Activated T-helper 1 cell treated with anti-CD3 and anti-CD28 coated beads, Interleukin-12 subunit alpha, Interleukin-12 subunit beta, Interleukin-2, Interleukin-4 antibody, amounts not matched to agents 30 ng/mL and 10 ng/mL and 1 ng/mL, durations not matched to agents 14 hours and 24 hours and 36 hours (primary cell): ENCODE data around the gene SYT7. TPM values are rescaled to one million over a fixed set of nuclear protein-coding genes. Genes with fewer than 3 reads are reported as not detected.

Experiments
- DNase-seq: peaks from one replicate; pipeline ENCODE4 v3.0.0; 2021; ENCODE audit warnings: low spot score
- H3K27ac Mint-ChIP-seq: one replicate; pipeline ENCODE4 v1.8.0; 2021; ENCODE audit warnings: mild to moderate bottlenecking, mixed read lengths
- H3K27me3 Mint-ChIP-seq: one replicate; pipeline ENCODE4 v1.8.0; 2022; ENCODE audit warnings: mild to moderate bottlenecking, moderate library complexity, mixed read lengths; ENCODE audit not compliant: insufficient read depth
- H3K36me3 Mint-ChIP-seq: one replicate; pipeline ENCODE4 v1.8.0; 2021; ENCODE audit warnings: low read depth, mixed read lengths
- H3K4me1 Mint-ChIP-seq: one replicate; pipeline ENCODE4 v1.8.0; 2021; ENCODE audit warnings: low read depth, mixed read lengths
- H3K4me3 Mint-ChIP-seq: one replicate; pipeline ENCODE4 v1.8.0; 2021; ENCODE audit warnings: mild to moderate bottlenecking, moderate library complexity, mixed read lengths
- H3K9me3 Mint-ChIP-seq: one replicate; pipeline ENCODE4 v1.8.0; 2021; ENCODE audit warnings: mixed read lengths
- intact Hi-C: fragments of 100-400 bp; cut with micrococcal nuclease; formaldehyde crosslinking; loops from one replicate; pipeline ENCODE4 v1.15.1; 2024
- total RNA-seq: library from RNA; stranded (reverse); gene quantifications from 2 replicates; pipeline ENCODE4 v1.2.3, GENCODE V29; 2022

The SYT7 gene
- total RNA-seq, 1 donor from 2014 or later = 0.44 TPM

DNA sequence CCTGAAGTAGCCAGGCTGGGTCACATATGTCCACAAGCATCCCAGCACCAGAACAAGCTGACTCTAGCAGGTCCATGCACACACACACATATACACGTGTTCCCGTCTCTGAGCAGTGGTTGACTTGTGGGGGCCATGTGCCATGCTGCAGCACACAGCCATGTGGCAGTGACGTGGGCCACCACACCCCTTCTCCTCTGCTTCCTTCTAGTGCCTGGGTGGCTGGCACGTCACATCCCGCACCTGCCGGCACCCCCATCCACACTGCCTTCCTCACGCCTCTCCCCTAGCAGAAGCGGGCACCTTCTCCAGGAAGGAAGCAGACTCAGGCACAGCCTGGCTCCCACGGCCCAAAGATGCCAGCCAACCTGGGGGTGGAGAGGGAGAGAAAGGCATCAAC, 9.5 kb downstream of the SYT7 start:
- H3K4me3 Mint-ChIP-seq = no peak overlapping the region
- H3K27me3 Mint-ChIP-seq = peaks cover 13% of the 10 kb centered on the region
- no peaks in the 10 kb centered on the region for H3K9me3 Mint-ChIP-seq
- no peaks in the 10 kb centered on the region for H3K4me1 Mint-ChIP-seq
- intact Hi-C loops = no loop called here
- no peak overlapping the region for H3K27ac Mint-ChIP-seq
- DNase-seq = no peak
- no peaks in the 10 kb centered on the region for H3K36me3 Mint-ChIP-seq

DNA sequence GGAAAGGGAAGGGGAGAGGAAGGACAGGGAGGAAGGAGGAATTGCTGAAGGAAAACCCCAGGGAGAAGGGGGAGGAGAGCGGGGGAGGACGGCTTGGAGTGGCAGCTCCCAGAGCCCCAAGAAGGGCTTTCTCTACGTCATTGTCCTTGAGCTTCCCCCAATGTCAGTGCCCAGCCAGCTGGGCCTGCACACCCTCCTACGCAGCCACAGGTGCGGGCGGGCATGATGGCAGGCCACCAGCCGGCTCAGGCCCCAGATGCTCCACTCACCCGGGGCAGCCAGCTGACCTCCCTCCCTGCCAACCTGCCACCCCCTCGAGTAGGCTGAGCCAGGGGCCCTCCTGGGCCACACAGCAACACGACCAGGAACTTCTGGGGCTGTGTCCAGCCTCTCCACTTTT, 11.2 kb downstream of the SYT7 start:
- Mint-ChIP-seq H3K36me3 (no peaks in the 10 kb centered on the region), H3K4me1 (no peaks in the 10 kb centered on the region), H3K9me3 (no peaks in the 10 kb centered on the region), H3K27ac (no peak overlapping the region), H3K4me3 (no peak overlapping the region), H3K27me3 (peaks cover 17% of the 10 kb centered on the region)
- intact Hi-C loops = no loop called here
- DNase-seq = no peak

DNA sequence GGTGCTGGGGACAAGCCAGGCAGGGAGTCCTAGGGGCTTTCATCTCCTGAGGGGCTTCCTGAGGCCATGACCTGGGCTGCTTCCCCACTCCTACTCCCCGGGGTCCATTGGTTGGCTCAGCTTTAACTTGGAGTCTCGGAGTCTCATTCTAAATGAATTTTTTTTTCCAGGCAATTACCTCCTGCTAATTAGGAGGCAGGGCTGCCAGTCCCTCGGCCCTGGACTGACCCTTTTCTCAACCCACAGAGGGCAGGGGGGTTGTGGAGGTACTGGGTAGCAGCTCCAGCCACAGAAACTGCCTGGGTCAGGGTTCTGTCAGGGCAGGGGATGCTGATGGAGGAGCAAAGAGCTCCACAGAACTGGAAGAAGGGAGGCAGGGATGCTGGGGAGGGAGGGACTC, 11.9 kb downstream of the SYT7 start:
- Mint-ChIP-seq H3K4me1 (no peaks in the 10 kb centered on the region), H3K27me3 (peaks cover 17% of the 10 kb centered on the region), H3K9me3 (no peaks in the 10 kb centered on the region), H3K36me3 (no peaks in the 10 kb centered on the region), H3K27ac (no peak overlapping the region), H3K4me3 (no peak overlapping the region)
- intact Hi-C loops = no loop called here
- DNase-seq = no peak

DNA sequence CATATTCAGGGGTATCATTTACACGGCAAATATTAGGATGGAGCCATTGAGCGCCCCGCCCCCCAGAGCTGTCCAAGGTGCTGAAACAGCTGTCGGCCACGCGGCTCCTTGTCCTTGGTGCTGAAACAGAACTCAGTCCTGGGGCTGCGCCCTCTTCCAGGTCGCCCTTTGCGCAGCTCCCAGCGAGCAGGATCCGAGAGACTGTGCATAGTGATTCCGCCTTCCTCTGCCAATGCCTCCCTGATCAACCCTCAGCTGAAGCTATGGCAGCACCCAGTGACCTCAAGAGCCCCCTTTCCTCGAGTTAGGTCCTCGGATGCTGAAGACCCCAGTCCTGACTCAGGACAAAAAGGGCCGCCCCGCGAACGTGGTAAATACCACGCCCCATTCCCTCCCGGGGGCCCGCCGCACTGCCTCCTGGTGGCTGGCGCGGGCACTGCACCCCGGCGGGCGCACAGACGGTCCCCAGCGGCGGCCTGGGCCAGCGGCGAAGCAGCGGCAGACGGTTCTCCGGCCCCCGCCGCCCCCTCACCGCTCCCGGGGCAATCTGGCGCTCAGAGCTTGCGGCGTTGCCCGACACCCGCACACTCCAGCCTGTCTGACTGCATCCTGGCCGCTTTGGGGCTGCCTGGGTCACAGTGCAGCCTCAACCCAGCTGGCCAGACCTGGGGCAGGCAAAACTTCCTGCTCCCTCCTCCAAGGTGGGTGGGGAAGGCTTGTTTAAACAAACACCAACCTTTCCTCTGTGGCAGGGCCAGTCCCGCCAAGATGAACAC, 13.4 kb downstream of the SYT7 start:
- Mint-ChIP-seq H3K4me1 (no peaks in the 10 kb centered on the region), H3K27me3 (peaks cover 17% of the 10 kb centered on the region), H3K36me3 (no peaks in the 10 kb centered on the region), H3K4me3 (no peak overlapping the region), H3K9me3 (no peaks in the 10 kb centered on the region), H3K27ac (no peak overlapping the region)
- intact Hi-C loops = no loop called here
- DNase-seq = peak; percentile 54

- Mint-ChIP-seq H3K27me3 (peaks cover 17% of the 10 kb centered on the region), H3K36me3 (no peaks in the 10 kb centered on the region), H3K4me3 (no peak overlapping the region), H3K4me1 (no peaks in the 10 kb centered on the region), H3K9me3 (no peaks in the 10 kb centered on the region), H3K27ac (no peak overlapping the region)
- DNase-seq = no peak
- intact Hi-C loops = no loop called here
These were observed 15.8 kb downstream of the SYT7 start for GRCh38 chr11:61564936-61565696.

GRCh38 chr11:61560751-61561150, 20.1 kb downstream of the SYT7 start:
- no peak for DNase-seq
- no peaks in the 10 kb centered on the region for H3K9me3 Mint-ChIP-seq
- H3K27me3 Mint-ChIP-seq = peaks cover 26% of the 10 kb centered on the region
- no peak overlapping the region for H3K4me3 Mint-ChIP-seq
- H3K27ac Mint-ChIP-seq = no peak overlapping the region
- no peaks in the 10 kb centered on the region for H3K4me1 Mint-ChIP-seq
- H3K36me3 Mint-ChIP-seq = no peaks in the 10 kb centered on the region
- intact Hi-C loops = no loop called here

DNA sequence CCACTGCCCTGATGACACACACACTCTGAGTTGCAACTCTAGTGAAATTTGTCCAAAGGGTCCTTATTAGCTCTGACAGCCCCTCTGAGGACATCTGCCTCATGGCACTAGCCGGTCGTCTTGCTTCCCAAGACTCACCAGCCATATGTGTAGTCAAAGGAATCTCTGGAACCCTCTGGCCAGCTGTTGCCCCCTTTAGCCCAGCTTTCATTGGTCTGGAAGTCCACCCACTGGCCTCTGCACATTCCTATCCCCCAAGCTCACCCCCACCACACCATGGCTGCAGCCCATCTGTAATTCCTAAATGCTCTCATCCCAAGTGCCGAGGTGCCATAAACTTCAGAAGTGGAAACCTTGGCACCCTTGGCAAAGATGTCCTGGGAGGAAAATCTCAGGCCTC, 24.3 kb downstream of the SYT7 start:
- H3K36me3 Mint-ChIP-seq = no peaks in the 10 kb centered on the region
- no peak overlapping the region for H3K27ac Mint-ChIP-seq
- intact Hi-C loops = no loop called here
- no peaks in the 10 kb centered on the region for H3K9me3 Mint-ChIP-seq
- no peak overlapping the region for H3K4me3 Mint-ChIP-seq
- no peak for DNase-seq
- peaks cover 43% of the 10 kb centered on the region for H3K27me3 Mint-ChIP-seq
- H3K4me1 Mint-ChIP-seq = peaks cover 5% of the 10 kb centered on the region

DNA sequence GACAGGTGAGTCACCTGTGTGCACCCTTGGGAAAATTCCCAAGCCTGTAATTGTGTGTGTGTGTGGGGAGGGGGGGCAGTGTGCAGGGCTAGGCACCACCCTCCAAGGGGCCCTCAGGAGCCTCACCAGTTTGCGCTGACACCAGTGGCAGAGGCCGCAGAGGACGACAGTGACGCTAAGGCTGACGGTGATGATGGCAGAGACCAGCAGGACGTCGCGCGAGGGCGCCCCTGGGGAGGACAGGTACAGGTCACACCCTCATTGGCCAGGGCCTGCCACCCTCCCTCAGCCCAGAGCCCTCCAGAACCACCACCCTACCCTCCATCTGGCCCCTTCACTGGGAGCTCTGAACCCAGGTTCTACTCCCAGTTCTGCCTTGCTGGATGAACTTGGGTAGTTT, 24.9 kb downstream of the SYT7 start:
- Mint-ChIP-seq H3K36me3 (no peaks in the 10 kb centered on the region), H3K9me3 (no peaks in the 10 kb centered on the region), H3K4me3 (no peak overlapping the region), H3K4me1 (peaks cover 5% of the 10 kb centered on the region), H3K27ac (no peak overlapping the region), H3K27me3 (peaks cover 43% of the 10 kb centered on the region)
- intact Hi-C loops = no loop called here
- no peak for DNase-seq

- Mint-ChIP-seq H3K4me3 (no peak overlapping the region), H3K9me3 (no peaks in the 10 kb centered on the region), H3K27ac (no peak overlapping the region), H3K27me3 (peaks cover 43% of the 10 kb centered on the region), H3K4me1 (peaks cover 5% of the 10 kb centered on the region), H3K36me3 (no peaks in the 10 kb centered on the region)
- intact Hi-C loops = no loop called here
- DNase-seq = no peak
These were observed 25.6 kb downstream of the SYT7 start for GRCh38 chr11:61555051-61555969.

DNA sequence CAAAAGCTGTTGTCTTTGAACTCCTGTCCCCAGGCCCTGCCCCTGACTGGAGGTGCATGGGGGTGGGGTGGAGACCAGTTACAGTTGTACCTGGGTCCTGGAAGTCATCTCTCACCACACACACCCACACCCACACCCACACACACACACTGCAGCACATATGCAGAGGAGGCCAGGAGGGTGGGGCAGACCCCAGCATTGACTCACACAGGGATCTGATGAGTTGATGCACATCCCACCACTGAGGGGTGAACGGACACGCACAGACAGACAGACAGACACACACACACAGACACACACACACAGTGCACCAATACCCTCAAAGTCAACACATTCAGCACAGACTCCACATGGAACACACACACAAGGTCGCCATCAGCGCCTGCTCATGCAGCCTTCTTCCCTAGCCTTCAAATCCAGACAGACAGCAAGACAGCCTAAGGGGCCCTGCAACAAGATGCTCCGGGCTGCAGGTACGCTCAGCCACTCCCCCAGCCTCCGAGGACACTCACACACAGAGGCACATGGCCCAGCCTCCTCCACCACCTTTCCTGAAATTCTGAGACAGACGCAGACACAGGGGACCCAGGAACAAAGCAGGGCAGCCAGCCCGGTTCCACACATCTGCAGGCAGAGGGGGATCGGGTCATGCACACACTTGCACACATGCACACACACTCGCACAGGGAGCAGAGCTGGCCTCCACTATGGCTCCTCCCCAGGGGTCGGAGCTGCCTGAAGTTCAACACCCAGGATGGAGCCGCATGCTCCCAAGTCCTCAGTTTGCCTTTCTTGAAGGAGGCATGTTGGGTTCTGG, 26.5 kb downstream of the SYT7 start:
- H3K9me3 Mint-ChIP-seq = no peaks in the 10 kb centered on the region
- no peaks in the 10 kb centered on the region for H3K36me3 Mint-ChIP-seq
- H3K27ac Mint-ChIP-seq = no peak overlapping the region
- peaks cover 5% of the 10 kb centered on the region for H3K4me1 Mint-ChIP-seq
- H3K4me3 Mint-ChIP-seq = no peak overlapping the region
- H3K27me3 Mint-ChIP-seq = peaks cover 43% of the 10 kb centered on the region
- DNase-seq = no peak
- intact Hi-C loops = no loop called here

DNA sequence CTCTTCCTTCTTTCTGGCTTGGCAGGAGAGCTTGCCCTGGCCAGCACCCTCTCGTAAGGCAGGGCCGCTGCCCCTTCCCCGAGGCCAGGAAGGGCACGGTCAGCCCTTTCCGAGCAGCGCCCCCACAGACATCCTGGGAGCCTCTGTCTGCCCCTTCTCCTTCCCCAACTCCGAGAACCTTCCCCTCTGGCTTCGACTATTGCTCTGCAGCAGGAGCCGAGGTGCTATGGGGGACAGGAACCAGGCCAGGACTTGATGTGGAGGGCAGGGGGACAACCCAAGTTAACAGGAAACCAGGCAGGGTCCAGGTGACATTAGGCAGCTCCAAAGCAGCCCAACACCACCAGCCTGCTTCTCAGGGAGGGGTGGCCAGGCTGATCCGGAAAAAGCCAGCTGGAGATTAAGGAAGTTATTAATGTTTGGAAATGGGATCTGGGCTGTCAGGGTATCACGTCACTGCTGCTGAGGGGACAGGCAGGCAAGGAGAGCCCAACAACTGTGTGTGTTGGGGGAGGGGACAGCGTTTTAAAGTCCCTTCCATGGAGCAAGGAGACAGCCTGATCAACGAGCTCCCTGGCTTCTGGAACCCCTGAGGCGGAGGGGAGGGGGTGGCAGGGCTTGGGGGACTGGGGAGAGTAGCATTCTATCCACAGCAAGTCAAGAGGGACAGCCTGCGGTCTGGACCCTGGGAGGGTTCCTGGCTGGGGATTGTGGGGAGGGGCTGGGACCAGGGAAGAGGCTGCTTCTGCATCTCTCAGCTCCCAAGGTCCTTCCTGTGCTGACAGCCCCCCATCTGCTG, 27.3 kb downstream of the SYT7 start:
- H3K4me1 Mint-ChIP-seq = peaks cover 5% of the 10 kb centered on the region
- intact Hi-C loops = no loop called here
- DNase-seq = no peak
- no peaks in the 10 kb centered on the region for H3K9me3 Mint-ChIP-seq
- no peaks in the 10 kb centered on the region for H3K36me3 Mint-ChIP-seq
- peaks cover 38% of the 10 kb centered on the region for H3K27me3 Mint-ChIP-seq
- no peak overlapping the region for H3K4me3 Mint-ChIP-seq
- H3K27ac Mint-ChIP-seq = no peak overlapping the region
